Keratinocyte (primary cell): ENCODE results near the gene PKD2. TPM values are rescaled to one million over a fixed set of nuclear protein-coding genes. Genes with fewer than 3 reads are reported as not detected.

Experiments
- DNase-seq: peaks from one replicate; pipeline ENCODE4 v3.0.0-alpha.2; 2011; ENCODE audit warnings: low read depth, missing footprints, low spot score
- FAIRE-seq: peaks from 2 replicates; lab custom pipeline; 2011; peaks lifted over from hg19 to GRCh38; lab: Jason Lieb, UNC
- H2AFZ ChIP-seq: 2 replicates; pipeline ENCODE4 v1.6.0; 2012; ENCODE audit warnings: low read length, control low read depth, inconsistent platforms; ENCODE audit not compliant: control insufficient read depth
- H3K27ac ChIP-seq: 2 replicates; pipeline ENCODE4 v1.5.1; 2011; ENCODE audit warnings: low read length; ENCODE audit not compliant: control insufficient read depth, insufficient read depth
- H3K27me3 ChIP-seq: 3 replicates; pipeline ENCODE4 v1.6.0; 2011; ENCODE audit warnings: low read length; ENCODE audit not compliant: control insufficient read depth, insufficient read depth; ENCODE audit errors: extremely low read depth
- H3K36me3 ChIP-seq, 2 experiments: 2 replicates in 1 of 2; 3 replicates in 1 of 2; pipeline ENCODE4 v1.5.1; 2011; ENCODE audit warnings: low read length in 2 of 2, mild to moderate bottlenecking in 1 of 2; ENCODE audit not compliant: control insufficient read depth in 2 of 2, insufficient read depth in 2 of 2; ENCODE audit errors: extremely low read depth in 1 of 2
- H3K4me1 ChIP-seq: 3 replicates; pipeline ENCODE4 v1.5.1; 2011; ENCODE audit warnings: low read length; ENCODE audit not compliant: control insufficient read depth, insufficient read depth; ENCODE audit errors: extremely low read depth
- H3K4me2 ChIP-seq: 3 replicates; pipeline ENCODE4 v1.6.0; 2011; ENCODE audit warnings: low read depth, low read length; ENCODE audit not compliant: control insufficient read depth, insufficient read depth; ENCODE audit errors: extremely low read depth
- H3K4me3 ChIP-seq, 3 experiments: fragments of 200-600 bp in 1 of 3; sonication (generic) in 1 of 3; 2 replicates in 2 of 3; 3 replicates in 1 of 3; pipeline ENCODE4 v1.5.1; 2011 to 2016; ENCODE audit warnings: low read length in 3 of 3, mild to moderate bottlenecking in 3 of 3, control low read depth in 2 of 3, inconsistent platforms in 1 of 3, low read depth in 1 of 3, mixed read lengths in 1 of 3, mixed run types in 1 of 3, moderate library complexity in 1 of 3; ENCODE audit not compliant: control insufficient read depth in 2 of 3, insufficient read depth in 2 of 3; ENCODE audit errors: extremely low read depth in 1 of 3
- H3K79me2 ChIP-seq: 2 replicates; pipeline ENCODE4 v1.6.0; 2012; ENCODE audit warnings: low read length; ENCODE audit not compliant: control insufficient read depth, insufficient read depth
- H3K9ac ChIP-seq: 3 replicates; pipeline ENCODE4 v1.6.0; 2011; ENCODE audit warnings: low read length; ENCODE audit not compliant: control insufficient read depth, insufficient read depth; ENCODE audit errors: extremely low read depth
- H3K9me1 ChIP-seq: 3 replicates; pipeline ENCODE4 v1.6.0; 2011; ENCODE audit warnings: low read length; ENCODE audit not compliant: control insufficient read depth, insufficient read depth; ENCODE audit errors: extremely low read depth
- H3K9me3 ChIP-seq: 2 replicates; pipeline ENCODE4 v1.5.1; 2012; ENCODE audit warnings: low read depth, low read length; ENCODE audit not compliant: control insufficient read depth
- H4K20me1 ChIP-seq: 3 replicates; pipeline ENCODE4 v1.6.0; 2011; ENCODE audit warnings: low read length; ENCODE audit not compliant: control insufficient read depth, insufficient read depth; ENCODE audit errors: extremely low read depth
- EZH2 ChIP-seq: IDR thresholded peaks from one replicate; pipeline ENCODE4 v1.6.1; 2012; ENCODE audit warnings: inconsistent platforms, mild to moderate bottlenecking, low read length, moderate library complexity
- dilution Hi-C: fragments of 300-500 bp; cut with MboI; formaldehyde crosslinking; loops from one replicate; pipeline ENCODE4 v1.7.0; 2020; ENCODE audit warnings: low sequenced_read_pairs; ENCODE audit not compliant: extremely low pct_ligation_motif_present
- polyA plus RNA-seq, 5 experiments: library from polyadenylated mRNA; depleted of rRNA in 3 of 5; stranded (reverse) in 3 of 5; stranded (forward) in 1 of 5; unstranded in 1 of 5; fragments of >200 nt; gene quantifications; 1 replicate in 1 of 5; 2 replicates in 3 of 5; 3 replicates in 1 of 5; pipeline versions ENCODE4 v1.2.1 to v1.2.3, GENCODE V29; 2011 to 2012; ENCODE audit warnings: missing spikeins in 2 of 5, low read depth in 1 of 5, low replicate concordance in 1 of 5
- TF ChIP-seq, protein P1 (sequence below), 3 experiments: IDR thresholded peaks in 1 of 3; conservative IDR thresholded peaks in 1 of 3; optimal IDR thresholded peaks in 1 of 3; 2 replicates in 2 of 3; 3 replicates in 1 of 3; pipeline versions ENCODE3 to v1.5.1; 2011; ENCODE audit warnings: low read length in 3 of 3, mild to moderate bottlenecking in 3 of 3, moderate library complexity in 2 of 3, control low read depth in 1 of 3, inconsistent platforms in 1 of 3; ENCODE audit not compliant: insufficient read depth in 2 of 3; ENCODE audit errors: extremely low read depth in 1 of 3

Gene PKD2
- polyA plus RNA-seq, 1 donor (not counting 4 experiments of a cell fraction or from before 2014, with no cell fraction given): 21.5 TPM

DNA sequence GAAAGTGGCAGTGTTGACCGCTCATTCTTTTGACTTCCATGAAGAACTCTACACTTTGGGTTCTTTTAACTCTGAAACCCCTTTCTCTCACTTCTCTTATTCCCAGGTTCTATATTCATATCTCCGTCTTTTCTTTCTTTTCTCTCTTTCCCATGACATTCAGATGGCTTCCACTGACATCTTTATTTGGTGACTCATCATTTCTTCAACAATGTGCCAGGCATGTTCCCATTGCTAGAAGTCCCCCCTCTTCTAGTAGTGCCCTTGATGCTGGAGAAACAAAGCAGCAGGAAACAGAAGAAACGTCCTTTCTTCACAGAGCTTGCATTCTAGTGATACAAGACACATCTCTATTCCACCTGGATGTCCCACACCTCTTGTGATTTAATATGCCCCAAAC lies 33.3 kb downstream of the PKD2 start:
- Histone ChIP-seq H4K20me1 (no peaks in the 10 kb centered on the region), H3K79me2 (no peaks in the 10 kb centered on the region), H3K9me3 (no peaks in the 10 kb centered on the region), H3K4me3 (no peak overlapping the region), H3K27ac (no peak overlapping the region), H3K27me3 (no peaks in the 10 kb centered on the region), H3K9ac (no peak overlapping the region), H3K9me1 (no peaks in the 10 kb centered on the region), H3K4me1 (no peaks in the 10 kb centered on the region), H3K36me3 (peaks cover 17 to 19% of the 10 kb centered on the region in 2 experiments), H3K4me2 (no peak overlapping the region), H2AFZ (no peak overlapping the region)
- dilution Hi-C loops: no loop called here
- no peak for TF ChIP-seq EZH2
- TF ChIP-seq, protein P1, sequence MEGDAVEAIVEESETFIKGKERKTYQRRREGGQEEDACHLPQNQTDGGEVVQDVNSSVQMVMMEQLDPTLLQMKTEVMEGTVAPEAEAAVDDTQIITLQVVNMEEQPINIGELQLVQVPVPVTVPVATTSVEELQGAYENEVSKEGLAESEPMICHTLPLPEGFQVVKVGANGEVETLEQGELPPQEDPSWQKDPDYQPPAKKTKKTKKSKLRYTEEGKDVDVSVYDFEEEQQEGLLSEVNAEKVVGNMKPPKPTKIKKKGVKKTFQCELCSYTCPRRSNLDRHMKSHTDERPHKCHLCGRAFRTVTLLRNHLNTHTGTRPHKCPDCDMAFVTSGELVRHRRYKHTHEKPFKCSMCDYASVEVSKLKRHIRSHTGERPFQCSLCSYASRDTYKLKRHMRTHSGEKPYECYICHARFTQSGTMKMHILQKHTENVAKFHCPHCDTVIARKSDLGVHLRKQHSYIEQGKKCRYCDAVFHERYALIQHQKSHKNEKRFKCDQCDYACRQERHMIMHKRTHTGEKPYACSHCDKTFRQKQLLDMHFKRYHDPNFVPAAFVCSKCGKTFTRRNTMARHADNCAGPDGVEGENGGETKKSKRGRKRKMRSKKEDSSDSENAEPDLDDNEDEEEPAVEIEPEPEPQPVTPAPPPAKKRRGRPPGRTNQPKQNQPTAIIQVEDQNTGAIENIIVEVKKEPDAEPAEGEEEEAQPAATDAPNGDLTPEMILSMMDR (optimal IDR thresholded peaks at IDR 0.05 in 1 of 3, IDR thresholded peaks at IDR 0.05 in 1 of 3, conservative IDR thresholded peaks at IDR 0.05 in 1 of 3; ENCODE audit: extremely low read depth in 1 of 3, insufficient read depth in 2 of 3, low read length in 3 of 3): no peak
- DNase-seq (no peak), FAIRE-seq (no peak)

DNA sequence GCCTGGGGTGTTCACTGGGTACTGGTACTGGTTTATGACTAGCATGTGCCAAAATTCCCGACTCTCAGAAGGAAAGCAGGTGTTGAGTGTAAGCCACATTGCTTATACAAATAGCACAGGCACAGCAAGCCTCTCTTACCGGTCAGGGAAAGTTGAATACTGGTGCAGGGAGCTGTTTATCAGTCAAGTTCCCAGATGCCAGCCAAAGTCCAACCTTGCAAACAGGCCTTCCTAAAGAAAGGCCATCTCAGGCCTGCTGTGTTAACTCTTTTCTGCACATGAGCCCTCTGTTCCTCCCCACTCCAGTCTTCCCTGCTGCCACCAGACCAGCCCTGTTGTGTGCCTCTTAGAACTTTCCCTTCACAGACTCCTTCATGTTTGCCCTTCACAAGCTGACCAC lies 34.2 kb downstream of the PKD2 start:
- H3K9ac ChIP-seq: no peak overlapping the region
- H3K27me3 ChIP-seq: no peaks in the 10 kb centered on the region
- no peak overlapping the region for H2AFZ ChIP-seq
- no peaks in the 10 kb centered on the region for H3K4me1 ChIP-seq
- no peak overlapping the region for H3K4me2 ChIP-seq
- no peak overlapping the region for H3K27ac ChIP-seq
- H4K20me1 ChIP-seq: no peaks in the 10 kb centered on the region
- dilution Hi-C loops: no loop called here
- no peak overlapping the region for H3K4me3 ChIP-seq
- DNase-seq (no peak), FAIRE-seq (no peak)
- no peaks in the 10 kb centered on the region for H3K9me1 ChIP-seq
- no peaks in the 10 kb centered on the region for H3K79me2 ChIP-seq
- H3K9me3 ChIP-seq: no peaks in the 10 kb centered on the region
- peaks cover 17 to 19% of the 10 kb centered on the region in 2 experiments for H3K36me3 ChIP-seq
- TF ChIP-seq, protein P1 (optimal IDR thresholded peaks at IDR 0.05 in 1 of 3, IDR thresholded peaks at IDR 0.05 in 1 of 3, conservative IDR thresholded peaks at IDR 0.05 in 1 of 3; ENCODE audit: extremely low read depth in 1 of 3, insufficient read depth in 2 of 3, low read length in 3 of 3): no peak
- no peak for TF ChIP-seq EZH2
